SK-N-SH (cell line): ENCODE data around the gene USH1G. TPM values are rescaled to one million over a fixed set of nuclear protein-coding genes. Genes with fewer than 3 reads are reported as not detected.

Experiments used
- CTCF ChIA-PET: fragments of 300-600, 350-600 bp; formaldehyde crosslinking; extraction: SDS; loops from one replicate; lab custom pipeline; 2021; lab: Yijun Ruan, JAX
- POLR2A ChIA-PET: fragments of 350-600 bp; sonication (Branson Sonifier 250); formaldehyde crosslinking; extraction: SDS; loops from one replicate; lab custom pipeline; 2020; ENCODE audit warnings: antibody characterized with exemption, inconsistent platforms; lab: Yijun Ruan, JAX
- DNase-seq: peaks from one replicate; pipeline ENCODE4 v3.0.0; 2012
- H2AFZ ChIP-seq: fragments of 200-600 bp; sonication (generic); 2 replicates; pipeline ENCODE4 v1.8.1; 2016; ENCODE audit warnings: antibody characterized with exemption, mild to moderate bottlenecking, low read depth
- H3F3A ChIP-seq: fragments of 200-600 bp; sonication (generic); replicated peaks from 2 replicates; pipeline ENCODE3; 2016; ENCODE audit warnings: antibody characterized with exemption, mild to moderate bottlenecking; ENCODE audit not compliant: insufficient read depth
- H3K27ac ChIP-seq, 2 experiments: fragments of 200-500 bp in 1 of 2; fragments of 200-600 bp in 1 of 2; sonication (Bioruptor generic) in 1 of 2; sonication (generic), shearing (Covaris generic) in 1 of 2; 2 replicates each; pipeline versions ENCODE4 v1.5.1 to v1.6.1; 2014 to 2016; ENCODE audit warnings: low read depth in 2 of 2, inconsistent platforms in 1 of 2, low read length in 1 of 2, mild to moderate bottlenecking in 1 of 2, mixed read lengths in 1 of 2
- H3K27me3 ChIP-seq: fragments of 200-600 bp; sonication (generic), shearing (Covaris generic); 2 replicates; pipeline ENCODE4 v1.6.1; 2016; ENCODE audit warnings: mixed run types; ENCODE audit not compliant: insufficient read depth
- H3K36me3 ChIP-seq, 2 experiments: fragments of 200-500 bp in 1 of 2; fragments of 200-600 bp in 1 of 2; sonication (Bioruptor generic) in 1 of 2; sonication (generic) in 1 of 2; replicated peaks in 1 of 2; 2 replicates each; pipeline versions ENCODE3 to v1.5.1; 2014 to 2016; ENCODE audit warnings: low read length in 1 of 2, mild to moderate bottlenecking in 1 of 2; ENCODE audit not compliant: insufficient read depth in 2 of 2, control insufficient read depth in 1 of 2
- H3K4me1 ChIP-seq, 2 experiments: fragments of 200-500 bp in 1 of 2; fragments of 200-600 bp in 1 of 2; sonication (Bioruptor generic) in 1 of 2; sonication (generic), shearing (Covaris generic) in 1 of 2; 2 replicates each; pipeline versions ENCODE4 v1.5.1 to v1.6.1; 2014 to 2016; ENCODE audit warnings: low read depth in 1 of 2, low read length in 1 of 2, mixed run types in 1 of 2; ENCODE audit not compliant: insufficient read depth in 2 of 2, control insufficient read depth in 1 of 2
- H3K4me2 ChIP-seq: fragments of 200-600 bp; sonication (generic), shearing (Covaris generic); 2 replicates; pipeline ENCODE4 v1.6.1; 2017; ENCODE audit warnings: mixed run types
- H3K4me3 ChIP-seq, 2 experiments: fragments of 200-500 bp in 1 of 2; fragments of 200-600 bp in 1 of 2; sonication (Bioruptor generic) in 1 of 2; sonication (generic), shearing (Covaris generic) in 1 of 2; 2 replicates each; pipeline versions ENCODE4 v1.5.1 to v1.8.1; 2014 to 2016; ENCODE audit warnings: low read depth in 2 of 2, inconsistent platforms in 1 of 2, low read length in 1 of 2, mild to moderate bottlenecking in 1 of 2, mixed read lengths in 1 of 2, moderate library complexity in 1 of 2
- H3K79me2 ChIP-seq: fragments of 200-600 bp; sonication (generic); 2 replicates; pipeline ENCODE4 v1.8.1; 2017; ENCODE audit warnings: mild to moderate bottlenecking; ENCODE audit not compliant: insufficient read depth
- H3K9ac ChIP-seq: fragments of 200-600 bp; sonication (generic); 2 replicates; pipeline ENCODE4 v1.6.1; 2017; ENCODE audit warnings: mixed run types
- H3K9me2 ChIP-seq: fragments of 200-600 bp; sonication (generic); 2 replicates; pipeline ENCODE4 v1.6.1; 2017; ENCODE audit warnings: mixed run types
- H3K9me3 ChIP-seq: fragments of 200-600 bp; sonication (generic); 2 replicates; pipeline ENCODE4 v1.6.1; 2017; ENCODE audit warnings: mixed run types, mild to moderate bottlenecking, moderate library complexity
- H4K20me1 ChIP-seq: fragments of 200-600 bp; sonication (generic); 2 replicates; pipeline ENCODE4 v1.6.1; 2017; ENCODE audit warnings: mild to moderate bottlenecking, mixed run types; ENCODE audit not compliant: insufficient read depth
- EZH2phosphoT487 ChIP-seq: fragments of 200-600 bp; sonication (generic); IDR thresholded peaks from 2 replicates; pipeline ENCODE4 v1.6.1; 2017; ENCODE audit warnings: low read depth, mixed run types, mild to moderate bottlenecking, antibody characterized with exemption, moderate library complexity, borderline replicate concordance
- FOSL2 ChIP-seq: IDR thresholded peaks from 2 replicates; pipeline ENCODE4 v1.4.0; 2012; ENCODE audit warnings: low read depth, mild to moderate bottlenecking, moderate library complexity, borderline replicate concordance
- FOXJ3 ChIP-seq: sonication (generic); formaldehyde crosslinking; IDR thresholded peaks from 2 replicates; pipeline ENCODE4 v1.5.1; 2020; ENCODE audit warnings: mild to moderate bottlenecking, missing genetic modification reagents
- FOXM1 ChIP-seq: IDR thresholded peaks from 2 replicates; pipeline ENCODE4 v1.4.0; 2012; ENCODE audit warnings: low read depth, mild to moderate bottlenecking
- GATA2 ChIP-seq: sonication (generic); formaldehyde crosslinking; IDR thresholded peaks from 2 replicates; pipeline ENCODE4 v1.5.0; 2020; ENCODE audit warnings: mild to moderate bottlenecking, missing genetic modification reagents
- JUND ChIP-seq: IDR thresholded peaks from 2 replicates; pipeline ENCODE4 v1.4.0; 2012
- MEF2A ChIP-seq: IDR thresholded peaks from 2 replicates; pipeline ENCODE4 v1.4.0; 2012; ENCODE audit warnings: low read depth, borderline replicate concordance
- MXI1 ChIP-seq: IDR thresholded peaks from 2 replicates; pipeline ENCODE4 v1.6.1; 2012; ENCODE audit warnings: mild to moderate bottlenecking, low read depth, low read length, improper control_type of control experiment
- POLR2AphosphoS5 ChIP-seq: IDR thresholded peaks from 2 replicates; pipeline ENCODE4 v1.6.1; 2012; ENCODE audit warnings: low read depth, low read length
- RFX5 ChIP-seq: IDR thresholded peaks from 2 replicates; pipeline ENCODE4 v1.6.1; 2012; ENCODE audit warnings: mild to moderate bottlenecking, improper control_type of control experiment, low read length
- RXRA ChIP-seq: IDR thresholded peaks from 2 replicates; pipeline ENCODE4 v1.4.0; 2012; ENCODE audit warnings: low read depth, mild to moderate bottlenecking, borderline replicate concordance
- SMC3 ChIP-seq: IDR thresholded peaks from 2 replicates; pipeline ENCODE4 v1.6.1; 2012; ENCODE audit warnings: low read depth, low read length, improper control_type of control experiment
- TAF1 ChIP-seq: IDR thresholded peaks from 2 replicates; pipeline ENCODE4 v1.6.1; 2012; ENCODE audit warnings: low read depth, mild to moderate bottlenecking, low read length, moderate library complexity, borderline replicate concordance
- TEAD4 ChIP-seq: IDR thresholded peaks from 2 replicates; pipeline ENCODE4 v1.4.0; 2012; ENCODE audit warnings: mild to moderate bottlenecking, borderline replicate concordance; ENCODE audit not compliant: insufficient read depth
- YY1 ChIP-seq: IDR thresholded peaks from 2 replicates; pipeline ENCODE4 v1.4.0; 2012; ENCODE audit warnings: low read depth, mild to moderate bottlenecking
- WGBS: methylation state at CpG from one replicate; pipeline ENCODE4 v1.1.6; 2017; ENCODE audit warnings: low lambda C conversion rate; 5-methylcytosine and 5-hydroxymethylcytosine counted together
- polyA plus RNA-seq, 3 experiments: library from polyadenylated mRNA; depleted of rRNA; stranded (reverse); fragments of >200 nt; gene quantifications; 2 replicates each; pipeline ENCODE4 v1.2.3, GENCODE V29; 2012
- TF ChIP-seq, protein P1 (sequence below): fragments of 150-350 bp; IDR thresholded peaks from 2 replicates; pipeline ENCODE4 v1.6.1; 2017; ENCODE audit warnings: antibody characterized with exemption, low read length, low read depth, borderline replicate concordance
- TF ChIP-seq, protein P2 (sequence below): fragments of 200-600 bp; sonication (generic); IDR thresholded peaks from 2 replicates; pipeline ENCODE4 v1.6.1; 2017; ENCODE audit warnings: antibody characterized with exemption, mild to moderate bottlenecking, moderate library complexity
- TF ChIP-seq, protein P3 (sequence below): IDR thresholded peaks from 2 replicates; pipeline ENCODE4 v1.6.1; 2012; ENCODE audit warnings: mild to moderate bottlenecking, low read depth, low read length, moderate library complexity

Gene USH1G
- polyA plus RNA-seq, 1 of the 3 experiments (the other 2 are of a cell fraction): not detected

DNA sequence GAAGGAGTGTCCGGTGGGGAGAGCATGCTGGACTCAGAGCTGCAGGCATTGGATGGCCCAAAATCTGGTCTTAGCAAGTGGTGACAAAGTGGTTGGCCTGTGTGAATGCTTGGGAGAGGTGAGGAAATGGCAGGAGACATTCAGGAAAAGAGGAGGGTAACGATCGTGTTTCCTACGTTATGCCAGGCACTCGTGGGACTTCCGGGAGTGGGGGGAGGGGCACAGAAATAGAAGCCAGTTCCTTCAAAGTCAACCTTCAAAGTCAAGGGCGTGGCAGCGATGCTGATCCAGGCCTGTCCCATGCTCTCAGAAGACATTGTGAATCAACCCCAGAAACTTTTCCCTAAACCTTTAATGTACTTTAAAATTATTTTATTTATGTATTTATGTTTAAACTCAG lies 16.5 kb upstream of the USH1G start:
- POLR2A ChIA-PET: interaction anchor here (1.0 kb wide), 1 partner anchor 11 kb away, joined by 5 read pairs; no protein-coding TSS in a partner anchor
- H3K27me3 ChIP-seq: peaks cover 83% of the 10 kb centered on the region
- H3K36me3 ChIP-seq: no peaks in the 10 kb centered on the region
- CTCF ChIA-PET: interaction anchor here (2.0 to 8.3 kb wide), 4 partner anchors 15 to 148 kb away, joined by 6 to 77 read pairs (median 10); partner anchors contain the start of genes OTOP2 and USH1G
- no peaks in the 10 kb centered on the region for H3K79me2 ChIP-seq
- no peaks in the 10 kb centered on the region for H3K9me3 ChIP-seq
- TF ChIP-seq RXRA (no peak), POLR2AphosphoS5 (no peak), RFX5 (no peak), GATA2 (no peak), JUND (no peak), FOXM1 (no peak)
- TF ChIP-seq, protein P1, sequence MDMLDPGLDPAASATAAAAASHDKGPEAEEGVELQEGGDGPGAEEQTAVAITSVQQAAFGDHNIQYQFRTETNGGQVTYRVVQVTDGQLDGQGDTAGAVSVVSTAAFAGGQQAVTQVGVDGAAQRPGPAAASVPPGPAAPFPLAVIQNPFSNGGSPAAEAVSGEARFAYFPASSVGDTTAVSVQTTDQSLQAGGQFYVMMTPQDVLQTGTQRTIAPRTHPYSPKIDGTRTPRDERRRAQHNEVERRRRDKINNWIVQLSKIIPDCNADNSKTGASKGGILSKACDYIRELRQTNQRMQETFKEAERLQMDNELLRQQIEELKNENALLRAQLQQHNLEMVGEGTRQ: no peak
- TF ChIP-seq, protein P2, sequence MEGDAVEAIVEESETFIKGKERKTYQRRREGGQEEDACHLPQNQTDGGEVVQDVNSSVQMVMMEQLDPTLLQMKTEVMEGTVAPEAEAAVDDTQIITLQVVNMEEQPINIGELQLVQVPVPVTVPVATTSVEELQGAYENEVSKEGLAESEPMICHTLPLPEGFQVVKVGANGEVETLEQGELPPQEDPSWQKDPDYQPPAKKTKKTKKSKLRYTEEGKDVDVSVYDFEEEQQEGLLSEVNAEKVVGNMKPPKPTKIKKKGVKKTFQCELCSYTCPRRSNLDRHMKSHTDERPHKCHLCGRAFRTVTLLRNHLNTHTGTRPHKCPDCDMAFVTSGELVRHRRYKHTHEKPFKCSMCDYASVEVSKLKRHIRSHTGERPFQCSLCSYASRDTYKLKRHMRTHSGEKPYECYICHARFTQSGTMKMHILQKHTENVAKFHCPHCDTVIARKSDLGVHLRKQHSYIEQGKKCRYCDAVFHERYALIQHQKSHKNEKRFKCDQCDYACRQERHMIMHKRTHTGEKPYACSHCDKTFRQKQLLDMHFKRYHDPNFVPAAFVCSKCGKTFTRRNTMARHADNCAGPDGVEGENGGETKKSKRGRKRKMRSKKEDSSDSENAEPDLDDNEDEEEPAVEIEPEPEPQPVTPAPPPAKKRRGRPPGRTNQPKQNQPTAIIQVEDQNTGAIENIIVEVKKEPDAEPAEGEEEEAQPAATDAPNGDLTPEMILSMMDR: no peak
- H3K27ac ChIP-seq: no peak overlapping the region
- H3F3A ChIP-seq: no peaks in the 10 kb centered on the region
- H2AFZ ChIP-seq: no peak overlapping the region
- H3K4me3 ChIP-seq: no peak overlapping the region
- H4K20me1 ChIP-seq: no peaks in the 10 kb centered on the region
- no peaks in the 10 kb centered on the region for H3K9me2 ChIP-seq
- H3K4me1 ChIP-seq: no peaks in the 10 kb centered on the region; a peak in 1 of 4 replicates
- DNase-seq: no peak
- no peak overlapping the region for H3K4me2 ChIP-seq
- WGBS: 45% methylated on average over 8 of the region's 8 CpGs
- H3K9ac ChIP-seq: no peak overlapping the region

DNA sequence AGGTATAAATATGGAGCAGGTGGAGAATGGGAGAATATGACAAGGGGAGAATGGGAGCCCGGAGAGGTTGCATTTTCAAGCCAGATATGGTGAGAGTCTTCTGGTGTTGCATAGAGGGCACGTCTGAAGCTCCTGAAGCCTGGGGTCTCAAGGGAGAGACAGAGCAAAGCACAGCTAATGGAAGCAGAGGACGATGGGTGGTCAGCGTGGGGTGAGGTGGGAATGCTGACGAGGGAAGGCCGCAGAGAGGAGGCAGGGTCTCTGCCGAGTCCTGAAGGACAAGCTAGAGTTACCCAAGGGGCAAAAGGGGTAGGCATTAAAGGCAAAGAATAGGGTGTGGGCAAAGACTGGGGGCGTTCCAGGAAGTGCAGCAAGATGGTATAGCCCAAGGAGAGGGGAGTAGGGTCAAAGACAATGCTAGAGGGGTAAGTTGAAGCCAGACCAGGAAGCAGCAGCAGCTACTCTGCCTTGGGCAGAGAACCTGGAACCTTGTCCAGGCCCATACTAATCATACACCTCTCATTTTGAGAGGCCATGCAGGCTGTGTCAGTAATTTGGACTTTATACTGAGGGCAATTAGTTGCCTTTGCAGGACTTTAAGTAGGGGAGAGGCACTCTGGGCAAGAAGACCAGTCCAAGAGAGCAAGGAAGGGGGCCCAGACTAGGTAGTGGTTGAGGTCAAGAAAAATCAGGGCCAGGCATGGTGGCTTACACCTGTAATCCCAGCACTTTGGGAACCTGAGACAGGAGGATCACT lies 15.3 kb upstream of the USH1G start:
- CTCF ChIA-PET: interaction anchor here (0.6 to 8.3 kb wide), 6 partner anchors 14 to 233 kb away, joined by 3 to 77 read pairs (median 8); partner anchors contain the start of genes OTOP2 and USH1G
- no peak for DNase-seq
- no peak overlapping the region for H3K9ac ChIP-seq
- no peaks in the 10 kb centered on the region for H3F3A ChIP-seq
- no peaks in the 10 kb centered on the region for H4K20me1 ChIP-seq
- no peak overlapping the region for H3K4me3 ChIP-seq
- H3K9me3 ChIP-seq: no peaks in the 10 kb centered on the region
- H3K36me3 ChIP-seq: no peaks in the 10 kb centered on the region
- no peak overlapping the region for H3K4me2 ChIP-seq
- H3K9me2 ChIP-seq: no peaks in the 10 kb centered on the region
- H2AFZ ChIP-seq: no peak overlapping the region
- H3K27ac ChIP-seq: no peak overlapping the region
- POLR2A ChIA-PET: interaction anchor here (0.6 to 1.0 kb wide), 2 partner anchors 12 to 263 kb away, joined by 3 to 5 read pairs; no protein-coding TSS in a partner anchor
- H3K79me2 ChIP-seq: no peaks in the 10 kb centered on the region
- H3K27me3 ChIP-seq: peaks cover 89% of the 10 kb centered on the region
- no peaks in the 10 kb centered on the region; a peak in 1 of 4 replicates for H3K4me1 ChIP-seq
- WGBS: 48% methylated on average over 8 of the region's 8 CpGs
- TF ChIP-seq, protein P3, sequence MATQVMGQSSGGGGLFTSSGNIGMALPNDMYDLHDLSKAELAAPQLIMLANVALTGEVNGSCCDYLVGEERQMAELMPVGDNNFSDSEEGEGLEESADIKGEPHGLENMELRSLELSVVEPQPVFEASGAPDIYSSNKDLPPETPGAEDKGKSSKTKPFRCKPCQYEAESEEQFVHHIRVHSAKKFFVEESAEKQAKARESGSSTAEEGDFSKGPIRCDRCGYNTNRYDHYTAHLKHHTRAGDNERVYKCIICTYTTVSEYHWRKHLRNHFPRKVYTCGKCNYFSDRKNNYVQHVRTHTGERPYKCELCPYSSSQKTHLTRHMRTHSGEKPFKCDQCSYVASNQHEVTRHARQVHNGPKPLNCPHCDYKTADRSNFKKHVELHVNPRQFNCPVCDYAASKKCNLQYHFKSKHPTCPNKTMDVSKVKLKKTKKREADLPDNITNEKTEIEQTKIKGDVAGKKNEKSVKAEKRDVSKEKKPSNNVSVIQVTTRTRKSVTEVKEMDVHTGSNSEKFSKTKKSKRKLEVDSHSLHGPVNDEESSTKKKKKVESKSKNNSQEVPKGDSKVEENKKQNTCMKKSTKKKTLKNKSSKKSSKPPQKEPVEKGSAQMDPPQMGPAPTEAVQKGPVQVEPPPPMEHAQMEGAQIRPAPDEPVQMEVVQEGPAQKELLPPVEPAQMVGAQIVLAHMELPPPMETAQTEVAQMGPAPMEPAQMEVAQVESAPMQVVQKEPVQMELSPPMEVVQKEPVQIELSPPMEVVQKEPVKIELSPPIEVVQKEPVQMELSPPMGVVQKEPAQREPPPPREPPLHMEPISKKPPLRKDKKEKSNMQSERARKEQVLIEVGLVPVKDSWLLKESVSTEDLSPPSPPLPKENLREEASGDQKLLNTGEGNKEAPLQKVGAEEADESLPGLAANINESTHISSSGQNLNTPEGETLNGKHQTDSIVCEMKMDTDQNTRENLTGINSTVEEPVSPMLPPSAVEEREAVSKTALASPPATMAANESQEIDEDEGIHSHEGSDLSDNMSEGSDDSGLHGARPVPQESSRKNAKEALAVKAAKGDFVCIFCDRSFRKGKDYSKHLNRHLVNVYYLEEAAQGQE: no peak
- TF ChIP-seq MXI1 (no peak), RFX5 (no peak), GATA2 (no peak), FOXJ3 (CRISPR knock-in tag) (no peak), YY1 (no peak), SMC3 (no peak), MEF2A (no peak), RXRA (no peak), EZH2phosphoT487 (no peak), TAF1 (no peak), FOSL2 (no peak), TEAD4 (no peak)
